Heart right ventricle (tissue), 16 donors: Measurements from ENCODE around the gene PKD1L1. TPM values are rescaled to one million over a fixed set of nuclear protein-coding genes. Genes with fewer than 3 reads are reported as not detected.

Source experiments
- ATAC-seq, 8 donors: fragments of 200-7000 bp; cut with Tn5 transposase; one replicate each; pipeline ENCODE4 v1.9.1; 2020; ENCODE audit warnings: mild to moderate bottlenecking in 8 of 8, moderate library complexity in 8 of 8, moderate number of reproducible peaks in 1 of 8
- DNase-seq, 2 donors: peaks; one replicate each; pipeline ENCODE4 v3.0.0-alpha.2; 2020
- H3K27ac ChIP-seq, 10 donors: fragments of 200-600 bp; sonication (generic) in 2 of 10; one replicate each; pipeline versions ENCODE4 v1.5.0 to v1.8.0; 2020 to 2022; ENCODE audit warnings: mild to moderate bottlenecking in 3 of 10
- H3K27me3 ChIP-seq, 7 donors: fragments of 200-600 bp; one replicate each; pipeline ENCODE4 v1.8.0; 2021 to 2022; ENCODE audit warnings: mild to moderate bottlenecking in 2 of 7
- H3K36me3 ChIP-seq, 9 donors: fragments of 200-600 bp; sonication (generic) in 1 of 9; one replicate each; pipeline versions ENCODE4 v1.5.0 to v1.8.0; 2020 to 2022; ENCODE audit warnings: mild to moderate bottlenecking in 2 of 9
- H3K4me1 ChIP-seq, 9 donors: fragments of 200-600 bp; sonication (generic) in 1 of 9; one replicate each; pipeline versions ENCODE4 v1.5.0 to v1.8.0; 2020 to 2022; ENCODE audit warnings: mild to moderate bottlenecking in 4 of 9
- H3K4me3 ChIP-seq, 10 donors: fragments of 200-600 bp; sonication (generic) in 2 of 10; one replicate each; pipeline versions ENCODE4 v1.5.0 to v1.8.0; 2020 to 2022; ENCODE audit warnings: mild to moderate bottlenecking in 7 of 10, moderate library complexity in 2 of 10
- H3K9me3 ChIP-seq, 11 donors: fragments of 200-600 bp in 10 of 11; sonication (generic) in 2 of 11; one replicate each; pipeline versions ENCODE4 v1.5.0 to v1.8.0; 2013 to 2022; ENCODE audit warnings: mild to moderate bottlenecking in 2 of 11, control low read depth in 1 of 11, moderate library complexity in 1 of 11
- CTCF ChIP-seq, 9 donors: fragments of 200-600 bp; sonication (generic) in 2 of 9; IDR thresholded peaks; one replicate each; pipeline versions ENCODE4 v1.5.0 to v1.8.0; 2021 to 2022; ENCODE audit warnings: antibody characterized with exemption in 9 of 9, mild to moderate bottlenecking in 5 of 9, moderate library complexity in 1 of 9
- WGBS, 2 donors: extraction: QIAGEN DNeasy Blood & Tissue Kit; methylation state at CpG; one replicate each; pipeline ENCODE4 v1.1.7; 2013; ENCODE audit warnings: inconsistent platforms in 1 of 2; 5-methylcytosine and 5-hydroxymethylcytosine counted together
- intact Hi-C, 10 donors: fragments of 100-400 bp; cut with DNase I; formaldehyde crosslinking; loops; one replicate each; pipeline versions ENCODE4 v1.11.1 to v1.14.2; 2022
- polyA plus RNA-seq, 2 donors: library from polyadenylated mRNA; stranded (reverse); fragments of 200-250 nt; gene quantifications; one replicate each; pipeline ENCODE4 v1.2.3, GENCODE V29; 2013
- total RNA-seq, 10 donors: library from RNA; stranded (reverse); fragmentation: NEBNext Ultra II Directional in 3 of 10; extraction: Animal tissue kit (Norgen Biotek cat#: 25700) in 3 of 10; gene quantifications; one replicate each; pipeline versions ENCODE4 v1.2.1 to v1.2.4, GENCODE V29; 2021 to 2023
- donor health status: Arrhythmogenic right ventricular cardiomyopathy.
- donor health status: ischemic (EF 13 %, LVEDD 7.1; RV severe dilation, severe dysfunction).
- donor health status: healthy with polysubstance abuse.
- donor health status: DM: no; HTN: yes; CAD: no.
- donor health status: DM: no; HTN: no; CAD: no.
- donor health status: ischemic (EF 25% LVEDD 6.9; RV normal size, moderate dysfunction).
- donor health status: ischemic (EF 25% LVEDD 5.7; RV mildly dilated, moderate dysfunction).
- donor health status: healthy.
- donor health status: DM: yes; HTN: yes; CAD: no.
- donor health status: Ischemic cardiomyopathy.
- donor health status: ischemic (EF 35%, LVEDD 5.7; RV mildly dilated, moderate dysfunction).
- donor health status: nonischemic (EF 11% LVEDD 7.7; RV severe dilation, severe dysfunction).
- donor health status: DM: yes; HTN: yes; CAD: no.
- donor health status: PGD.
- donor health status: ischemic (EF 29% LVEDD 5.4; RV normal size, mild dysfunction).
- donor health status: nonischemic (EF 23%, LVEDD 6.1; RV moderate dilation, normal function).

The PKD1L1 gene
- total and polyA plus RNA-seq, 12 donors: 1.5 to 4.7 (median 2.4) TPM

- no peak for TF ChIP-seq CTCF (IDR thresholded peaks at IDR 0.05)
- Histone ChIP-seq H3K27me3 (no peaks in the 10 kb centered on the region), H3K9me3 (no peaks in the 10 kb centered on the region), H3K4me1 (peaks cover 0 to 26% (median 0%) of the 10 kb centered on the region in 9 donors), H3K27ac (no peak overlapping the region), H3K36me3 (peaks cover 0 to 40% (median 0%) of the 10 kb centered on the region in 9 donors), H3K4me3 (no peak overlapping the region)
- no peak for DNase-seq
- WGBS, 2 donors: 86 to 89% methylated on average over 10 of the region's 10 CpGs
- no peak for ATAC-seq
- intact Hi-C loops: no loop called here
Measured at GRCh38 chr7:47885309-47885986, 62.8 kb downstream of the PKD1L1 start.

DNA sequence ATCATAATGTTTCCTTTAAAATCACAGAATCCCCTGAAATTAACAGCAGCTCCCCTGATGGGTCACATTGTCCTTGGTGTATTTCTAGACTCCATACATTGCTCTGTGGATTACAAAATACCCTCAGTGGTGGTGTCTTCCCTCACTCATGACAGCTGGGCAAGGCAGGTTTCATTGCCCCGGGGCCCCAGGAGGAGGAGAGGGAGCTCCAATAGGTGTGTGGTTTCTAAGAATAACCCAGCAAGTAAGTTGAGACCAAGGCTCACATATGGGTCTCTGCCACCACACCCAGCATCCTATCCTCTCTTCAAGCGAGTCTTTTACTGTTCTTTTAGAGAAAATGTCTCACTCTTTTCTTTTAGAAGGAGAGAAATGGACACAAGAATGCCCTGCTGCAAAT, 63.6 kb downstream of the PKD1L1 start:
- Histone ChIP-seq H3K27ac (no peak overlapping the region), H3K4me1 (peaks cover 0 to 18% (median 0%) of the 10 kb centered on the region in 9 donors), H3K27me3 (no peaks in the 10 kb centered on the region), H3K36me3 (peaks cover 0 to 42% (median 0%) of the 10 kb centered on the region in 9 donors), H3K4me3 (no peak overlapping the region), H3K9me3 (no peaks in the 10 kb centered on the region)
- WGBS, 2 donors: 69 to 90% methylated on average over 2 of the region's 2 CpGs
- intact Hi-C loops: no loop called here
- DNase-seq (no peak), ATAC-seq (no peak)
- no peak for TF ChIP-seq CTCF (IDR thresholded peaks at IDR 0.05)

- H3K27ac ChIP-seq: no peak overlapping the region
- no peak overlapping the region for H3K4me3 ChIP-seq
- peaks cover 0 to 44% (median 0%) of the 10 kb centered on the region in 9 donors for H3K36me3 ChIP-seq
- H3K4me1 ChIP-seq: peaks cover 0 to 19% (median 0%) of the 10 kb centered on the region in 9 donors
- TF ChIP-seq CTCF (IDR thresholded peaks at IDR 0.05): no peak
- H3K9me3 ChIP-seq: no peaks in the 10 kb centered on the region
- peak in 4 of 8 donors; percentile 38 to 48 (median 42) for ATAC-seq
- H3K27me3 ChIP-seq: no peaks in the 10 kb centered on the region
- intact Hi-C loops: no loop called here
- WGBS, 2 donors: 62 to 70% methylated on average over 3 of the region's 3 CpGs
- no peak for DNase-seq
Measured at GRCh38 chr7:47882635-47883034, 65.6 kb downstream of the PKD1L1 start.

- no peak overlapping the region for H3K27ac ChIP-seq
- no peak for DNase-seq
- intact Hi-C loops: no loop called here
- no peak for ATAC-seq
- WGBS, 2 donors: 81 to 84% methylated on average over 4 of the region's 4 CpGs
- no peaks in the 10 kb centered on the region for H3K9me3 ChIP-seq
- no peak overlapping the region for H3K4me3 ChIP-seq
- TF ChIP-seq CTCF (IDR thresholded peaks at IDR 0.05): no peak
- peaks cover 0 to 13% (median 0%) of the 10 kb centered on the region in 9 donors for H3K4me1 ChIP-seq
- no peaks in the 10 kb centered on the region for H3K27me3 ChIP-seq
- peaks cover 0 to 43% (median 0%) of the 10 kb centered on the region in 9 donors for H3K36me3 ChIP-seq
Measured at GRCh38 chr7:47881256-47881655, 67.0 kb downstream of the PKD1L1 start.
